ENCODE data around the gene KRT20. TPM values are rescaled to one million over a fixed set of nuclear protein-coding genes. Genes with fewer than 3 reads are reported as not detected.

The KRT20 gene
- total and polyA plus RNA-seq, 2 of the 4 experiments (the other 2 are of a cell fraction) = not detected

GRCh38 chr17:40864661-40865390, 20.2 kb downstream of the KRT20 start:
- ATAC-seq (ENCODE audit: low read depth) = no peak
- Histone ChIP-seq H3K4me2 (ENCODE audit: low read depth, low read length) (no peak overlapping the region), H2AK9ac (replicated peaks; ENCODE audit: low read depth, low read length, poor library complexity) (no peak overlapping the region), H2BK20ac (ENCODE audit: low read depth, low read length) (no peak overlapping the region), H3K9me1 (ENCODE audit: insufficient read depth, low read length) (no peaks in the 10 kb centered on the region), H3K4me3 (ENCODE audit: insufficient read depth, low read depth, low read length) (no peak overlapping the region), H3K56ac (ENCODE audit: extremely low read depth, insufficient read depth, low read length) (no peak overlapping the region), H3K4me1 (ENCODE audit: control insufficient read depth, insufficient read depth, low read length) (no peaks in the 10 kb centered on the region), H4K5ac (ENCODE audit: low read depth, low read length) (no peak overlapping the region), H3K4ac (ENCODE audit: low read depth, low read length) (no peak overlapping the region), H2AK5ac (ENCODE audit: low read depth, low read length) (no peak overlapping the region), H3K23ac (ENCODE audit: low read depth, low read length) (no peak overlapping the region), H2BK5ac (ENCODE audit: low read depth, low read length, poor library complexity, severe bottlenecking) (no peak overlapping the region), H4K8ac (ENCODE audit: low read depth in 2 of 2, low read length in 2 of 2) (no peak overlapping the region), H3K36me3 (ENCODE audit: control insufficient read depth, insufficient read depth, low read length) (no peaks in the 10 kb centered on the region), H3K9ac (ENCODE audit: low read depth, low read length) (no peak overlapping the region), H2BK120ac (ENCODE audit: low read depth, low read length) (no peak overlapping the region), H3K18ac (ENCODE audit: low read depth, low read length) (no peak overlapping the region), H3K27ac (ENCODE audit: insufficient read depth, low read length) (no peak overlapping the region), H3K14ac (replicated peaks; ENCODE audit: low read depth, low read length) (no peak overlapping the region), H4K20me1 (ENCODE audit: insufficient read depth, low read length) (no peaks in the 10 kb centered on the region), H4K91ac (ENCODE audit: insufficient read depth, low read depth, low read length) (no peak overlapping the region), H3K9me3 (ENCODE audit: control insufficient read depth, insufficient read depth, low read length) (no peaks in the 10 kb centered on the region), H2AFZ (replicated peaks; ENCODE audit: low read length, poor library complexity) (no peak overlapping the region), H3K79me1 (ENCODE audit: low read depth in 1 of 2, low read length in 2 of 2) (no peaks in the 10 kb centered on the region), H2BK15ac (ENCODE audit: low read depth, low read length) (no peak overlapping the region), H3K27me3 (ENCODE audit: control insufficient read depth, insufficient read depth, low read length) (no peaks in the 10 kb centered on the region; the same call in 1 of the 2 replicates)
- dilution Hi-C loops (cut with HindIII; ENCODE audit: low sequenced_read_pairs, unreplicated experiment) (no loop called here), in situ Hi-C loops (cut with MboI; ENCODE audit: low sequenced_read_pairs) (no loop called here), intact Hi-C loops (cut with micrococcal nuclease) (no loop called here)
- TF ChIP-seq MAZ (IDR thresholded peaks at IDR 0.05; ENCODE audit: borderline replicate concordance, low read depth, low read length) (no peak), CEBPB (IDR thresholded peaks at IDR 0.05; ENCODE audit: low read depth, low read length) (no peak), CTCF (conservative IDR thresholded peaks at IDR 0.05; ENCODE audit: low read depth, low read length) (no peak), MXI1 (IDR thresholded peaks at IDR 0.05; ENCODE audit: borderline replicate concordance, low read depth, low read length) (no peak), MAFK (IDR thresholded peaks at IDR 0.05; ENCODE audit: low read depth, low read length) (no peak), FOS (IDR thresholded peaks at IDR 0.05; ENCODE audit: low read depth, low read length) (no peak), RAD21 (IDR thresholded peaks at IDR 0.05; ENCODE audit: low read length) (no peak), ELK1 (IDR thresholded peaks at IDR 0.05; ENCODE audit: borderline replicate concordance, low read depth, low read length) (no peak)
- CTCF ChIA-PET = interaction anchor here (1.2 kb wide), 1 partner anchor 684 kb away, joined by 3 read pairs; no protein-coding TSS in a partner anchor
- WGBS, 2 experiments (ENCODE audit: extremely low coverage in 2 of 2, insufficient read length in 1 of 2) = 71% methylated on average over 5 of the region's 14 CpGs; no CpG with 5 or more reads in 1 of the 2 experiments
- BruUV-seq (replicated peaks) = no TSS peak
- POLR2A ChIA-PET (ENCODE audit: unreplicated experiment) = no interaction called here
- no peak for DNase-seq
